Measurements from ENCODE around the gene KLHDC7B. TPM values are rescaled to one million over a fixed set of nuclear protein-coding genes. Genes with fewer than 3 reads are reported as not detected.

KLHDC7B gene
- total and polyA plus RNA-seq, 2 of the 13 experiments (the other 11 are each of a cell fraction or from before 2014, with no cell fraction given), result 0.11 TPM; not detected in 1

GRCh38 chr22:50525104-50525857 is 20.4 kb upstream of the KLHDC7B start, which contains the start of gene SCO2 (continued):
- TF ChIP-seq ZBTB14 (CRISPR knock-in tag; IDR thresholded peaks at IDR 0.05), result peak; percentile 59
- peak; percentile 47; the same call in 1 of the 2 replicates for TF ChIP-seq FOXC1 (CRISPR knock-in tag; IDR thresholded peaks at IDR 0.05; ENCODE audit: borderline replicate concordance)
- no peak for TF ChIP-seq PRDM4 (CRISPR knock-in tag; IDR thresholded peaks at IDR 0.05; ENCODE audit: borderline replicate concordance)
- TF ChIP-seq ZNF740 (CRISPR knock-in tag; IDR thresholded peaks at IDR 0.05), result no peak; the same call in 1 of the 2 replicates
- peak; percentile 87 for TF ChIP-seq HNF1B (CRISPR knock-in tag; IDR thresholded peaks at IDR 0.05)
- TF ChIP-seq ZBTB40 (IDR thresholded peaks at IDR 0.05), result no peak
- TF ChIP-seq ZBTB40 (CRISPR knock-in tag; IDR thresholded peaks at IDR 0.05), result no peak; the same call in 1 of the 2 replicates
- TF ChIP-seq HDAC2 (CRISPR knock-in tag; IDR thresholded peaks at IDR 0.05), result peak; percentile 20; the same call in 1 of the 2 replicates
